GM18951 (cell line): ENCODE results near the gene POP4.

Experiments
- POLR2A ChIP-seq: IDR thresholded peaks from 4 replicates; pipeline ENCODE4 v1.6.1; 2011; ENCODE audit warnings: mild to moderate bottlenecking; ENCODE audit not compliant: insufficient read length, insufficient read depth; ENCODE audit errors: extremely low read depth
- in situ Hi-C: fragments of 300-500 bp; cut with MboI; formaldehyde crosslinking; loops from one replicate; pipeline ENCODE4 v1.12.0; 2022; ENCODE audit warnings: low sequenced_read_pairs, mixed read lengths, inconsistent platforms; ENCODE audit not compliant: unreplicated experiment

Gene POP4

DNA sequence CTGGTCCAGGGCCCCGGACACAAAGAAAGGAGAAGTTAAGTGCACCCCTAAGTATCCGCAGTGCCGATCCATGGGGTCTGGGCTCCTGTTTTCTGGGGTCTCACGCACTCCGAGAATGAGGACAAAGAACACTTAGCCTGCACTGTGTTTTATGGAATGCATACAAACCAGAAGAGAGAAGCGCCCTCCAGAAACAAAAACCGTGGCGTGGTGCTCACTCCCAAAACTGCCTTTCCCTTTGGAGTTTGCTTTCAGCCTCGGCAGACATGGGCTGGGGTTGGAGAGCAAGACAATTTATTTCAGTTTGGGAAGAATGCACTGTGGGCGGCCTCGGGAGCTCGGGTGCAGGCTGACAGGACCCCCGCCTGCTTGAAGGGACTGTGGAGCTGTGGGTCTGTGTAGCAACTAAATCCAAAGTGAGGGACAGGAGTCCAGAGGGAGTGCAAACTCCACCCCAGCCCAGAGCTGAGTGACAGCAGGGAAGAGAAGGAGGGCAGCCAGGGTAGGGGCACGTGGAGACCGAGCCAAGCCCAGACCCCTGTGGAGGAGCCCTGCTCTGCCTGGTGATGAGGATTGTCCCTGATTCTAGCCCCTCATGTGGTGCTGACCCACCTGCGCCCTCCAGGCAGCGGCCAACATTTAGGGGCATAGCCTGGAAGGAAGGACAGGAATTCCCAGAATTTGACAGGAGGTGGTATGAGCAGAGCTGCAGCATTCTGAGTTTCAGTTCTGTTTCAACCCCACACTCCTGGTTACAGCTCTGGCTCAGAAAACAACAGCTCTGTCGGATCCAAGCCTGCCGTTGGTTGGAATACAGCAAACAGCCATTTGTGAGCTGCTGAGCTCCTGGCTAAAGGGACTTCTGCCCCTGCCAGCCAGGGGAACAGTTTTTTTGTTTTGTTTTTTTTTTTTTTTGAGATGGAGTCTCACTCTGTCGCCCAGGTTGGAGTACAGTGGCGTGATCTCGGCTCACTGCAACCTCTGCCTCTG lies 37.8 kb upstream of the POP4 start:
- in situ Hi-C loops, result no loop called here
- no peak for TF ChIP-seq POLR2A

DNA sequence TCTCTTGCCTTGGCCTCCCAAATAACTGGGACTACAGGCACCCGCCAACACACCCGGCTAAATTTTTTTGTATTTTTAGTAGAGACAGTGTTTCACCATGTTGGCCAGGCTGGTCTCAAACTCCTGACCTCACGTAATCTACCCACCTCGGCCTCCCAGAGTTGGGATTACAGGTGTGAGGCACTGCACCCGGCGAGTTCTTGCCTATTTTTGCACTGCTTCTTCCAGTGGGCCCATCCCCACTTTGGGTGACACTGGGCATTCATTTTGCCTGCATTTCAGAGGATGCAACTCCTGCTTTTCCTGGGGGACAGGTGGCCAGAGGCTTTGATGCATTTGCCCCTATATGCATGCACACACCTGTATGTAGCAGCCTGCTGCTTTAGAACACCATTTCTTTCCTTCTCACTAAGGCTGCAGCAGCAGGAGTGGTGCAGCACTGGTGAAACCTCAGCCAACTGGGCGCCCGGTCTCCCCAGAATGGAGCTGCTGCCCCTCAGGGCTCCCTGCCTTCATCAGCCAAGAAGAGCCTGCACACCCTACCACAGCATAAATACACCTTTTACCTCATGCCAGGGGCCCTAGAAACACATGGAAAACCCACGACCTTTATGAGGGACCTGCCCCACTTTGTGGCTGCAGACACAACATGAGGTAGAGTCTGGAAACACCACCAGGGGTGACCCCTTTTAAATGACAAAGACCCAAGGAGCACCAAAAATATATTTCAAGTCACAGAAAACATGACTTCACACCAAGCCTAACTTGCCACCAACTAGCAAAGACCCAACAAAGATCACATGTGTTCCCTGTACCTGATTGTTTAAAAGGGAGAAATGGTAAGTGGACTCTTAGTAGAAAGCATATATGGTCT lies 36.8 kb upstream of the POP4 start:
- in situ Hi-C loops, result no loop called here
- no peak for TF ChIP-seq POLR2A

DNA sequence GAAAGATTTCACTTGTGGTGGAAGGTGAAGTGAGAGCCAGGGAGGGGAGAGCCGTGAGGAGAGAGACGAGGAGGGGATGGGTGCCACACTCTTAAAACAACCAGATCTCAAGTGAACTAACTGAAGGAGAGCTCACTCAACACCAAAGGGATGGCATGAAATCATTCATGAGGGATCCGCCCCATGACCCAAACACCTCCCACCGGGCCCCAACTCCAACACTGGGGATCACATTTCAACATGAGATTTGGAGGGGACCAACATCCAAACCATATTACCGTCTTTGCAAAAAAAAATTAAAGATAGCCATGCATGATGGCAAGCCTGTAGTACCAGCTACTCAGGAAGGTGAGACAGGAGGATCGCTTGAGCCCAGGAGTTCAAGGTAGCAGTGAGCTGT lies 34.9 kb upstream of the POP4 start:
- TF ChIP-seq POLR2A, result no peak
- in situ Hi-C loops, result no loop called here

DNA sequence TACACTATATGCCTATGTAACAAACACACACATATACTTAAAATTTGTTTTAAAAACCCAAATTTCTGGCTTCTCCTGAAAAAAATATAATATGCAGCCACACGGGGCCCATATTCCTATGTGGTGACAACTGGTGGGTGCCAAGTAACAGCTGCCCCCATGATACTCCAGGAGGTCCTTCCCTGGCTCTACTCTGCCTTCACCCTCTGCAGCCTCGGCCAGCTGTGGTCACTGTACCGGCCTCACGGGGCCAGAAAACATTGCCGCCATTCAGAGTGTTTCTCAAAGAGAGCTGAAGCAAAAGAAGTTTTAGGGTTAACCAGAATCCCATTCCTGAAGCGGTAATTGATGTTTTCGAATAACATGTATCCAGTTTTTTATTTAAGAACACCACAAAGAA lies 32.6 kb upstream of the POP4 start:
- no peak for TF ChIP-seq POLR2A
- in situ Hi-C loops, result no loop called here

DNA sequence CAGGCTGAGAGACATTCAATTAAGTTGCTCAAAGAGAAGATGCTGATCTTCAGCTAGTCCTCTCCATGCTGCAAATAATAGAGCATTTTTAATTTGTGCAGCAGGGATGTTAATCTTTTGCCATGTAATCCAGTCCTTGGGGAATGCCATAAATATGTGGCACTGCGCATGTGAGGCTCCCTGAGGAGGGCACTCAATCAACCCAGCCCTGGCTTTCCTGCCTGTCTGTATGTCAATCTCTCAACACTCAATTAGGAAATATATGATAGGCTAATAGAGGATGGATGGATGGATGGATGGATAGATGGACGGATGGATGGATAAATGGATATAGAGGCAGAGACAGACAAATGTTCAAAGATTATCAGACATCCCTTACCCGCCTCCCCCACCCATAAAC lies 31.6 kb upstream of the POP4 start:
- TF ChIP-seq POLR2A, result no peak
- in situ Hi-C loops, result no loop called here

DNA sequence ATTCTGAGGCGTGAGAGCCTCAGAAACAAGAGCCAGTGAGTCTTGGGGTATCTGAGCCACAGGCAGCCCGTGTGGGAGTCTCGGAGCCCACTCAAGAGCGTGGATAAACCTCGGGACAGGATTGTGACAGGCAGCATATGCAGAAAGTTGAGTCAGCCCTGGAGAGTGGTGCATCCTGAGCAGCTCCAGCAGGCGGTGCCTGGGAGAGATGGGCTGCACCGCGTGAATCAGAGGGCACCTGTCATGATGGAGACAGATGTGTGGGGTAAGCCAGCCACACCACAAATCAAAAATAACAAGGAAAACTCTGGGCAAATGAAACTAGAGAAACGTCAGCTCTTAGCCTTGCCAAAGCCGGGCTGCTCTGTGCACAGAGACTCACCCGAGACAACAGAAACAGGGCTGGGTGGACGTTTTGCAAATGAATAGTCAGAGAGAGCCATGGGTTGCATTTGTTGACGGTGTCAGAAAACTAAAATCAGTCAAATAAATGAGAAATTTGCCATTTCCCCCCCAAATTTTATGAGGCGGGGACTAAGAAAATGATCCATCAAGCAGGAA lies 30.0 kb upstream of the POP4 start:
- no peak for TF ChIP-seq POLR2A
- in situ Hi-C loops, result no loop called here

DNA sequence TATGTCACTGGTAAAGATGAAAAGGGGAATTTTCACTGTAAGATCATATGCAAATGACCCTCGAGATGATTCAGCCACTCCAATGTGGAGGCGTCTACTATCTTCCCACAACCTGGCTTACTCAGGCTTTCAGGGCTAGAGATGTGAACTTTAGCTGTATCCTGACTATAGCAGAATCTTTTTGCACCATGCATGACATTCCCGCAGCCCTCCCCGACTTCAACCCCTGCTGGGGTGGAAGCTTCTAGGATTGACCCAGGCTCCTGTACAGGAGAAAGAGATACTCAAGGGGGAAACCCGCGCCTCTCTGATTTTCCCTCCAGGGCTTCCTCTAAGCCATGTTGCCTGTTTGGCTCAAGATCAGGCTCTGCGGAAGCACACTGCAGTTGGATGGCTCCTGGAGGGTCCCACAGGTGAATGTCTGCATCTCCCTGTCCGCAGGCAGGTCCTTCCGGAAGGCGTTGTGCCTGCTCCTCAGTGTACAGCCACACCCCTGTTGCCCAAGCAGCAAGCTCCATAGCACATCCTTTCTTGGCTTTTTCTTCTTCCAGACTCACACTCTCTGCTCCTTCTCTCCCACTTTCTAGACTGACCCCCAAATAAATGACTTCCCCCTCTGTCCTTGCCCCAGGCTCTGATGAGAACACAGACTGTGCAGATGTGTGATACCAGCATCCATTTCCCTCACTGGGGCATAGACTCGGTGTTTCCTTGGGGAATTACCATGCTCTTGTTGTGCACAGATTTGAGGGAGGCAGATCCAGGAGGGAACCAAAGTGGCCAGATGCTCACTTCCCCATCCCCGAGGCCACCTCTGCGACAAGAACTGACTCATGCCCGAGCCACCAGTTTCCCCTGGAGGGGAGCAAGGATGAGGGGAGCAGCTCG lies 29.1 kb upstream of the POP4 start:
- in situ Hi-C loops, result no loop called here
- no peak for TF ChIP-seq POLR2A

DNA sequence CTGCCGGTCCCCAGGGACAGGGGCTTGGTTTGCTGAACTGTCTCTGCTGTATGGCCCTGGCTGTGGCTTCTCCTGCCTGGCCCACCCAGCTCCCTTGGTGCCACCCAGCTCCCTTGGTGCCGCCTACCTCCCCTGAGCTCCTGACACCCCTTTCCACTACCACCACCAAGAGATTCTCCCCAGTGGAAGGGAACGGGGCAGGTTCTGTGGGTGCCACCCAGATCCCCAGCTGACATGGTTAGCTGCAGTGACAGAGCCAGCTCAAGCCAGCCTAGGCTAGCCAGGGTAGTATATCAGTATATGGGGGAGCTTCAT lies 28.5 kb upstream of the POP4 start:
- no peak for TF ChIP-seq POLR2A
- in situ Hi-C loops, result no loop called here

DNA sequence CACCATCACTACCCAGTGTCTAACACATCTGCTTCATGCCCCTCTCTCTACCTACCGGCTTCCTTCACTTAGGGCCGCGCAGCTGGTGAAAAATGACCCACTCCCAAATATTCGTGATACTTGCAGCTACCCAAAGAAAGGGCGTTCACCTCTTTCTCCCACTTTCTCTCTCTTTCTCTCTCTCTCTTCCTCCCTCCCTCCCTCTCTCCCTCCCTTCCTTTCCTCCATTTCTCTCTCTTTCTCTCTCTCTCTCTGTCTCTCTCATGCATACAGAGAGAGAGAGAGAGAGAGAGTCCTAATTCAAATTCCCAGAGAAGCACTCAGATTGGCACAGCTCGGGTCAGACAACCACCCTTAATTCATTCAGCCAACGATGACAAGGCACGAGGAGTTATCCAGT lies 27.7 kb upstream of the POP4 start:
- TF ChIP-seq POLR2A, result no peak
- in situ Hi-C loops, result no loop called here

DNA sequence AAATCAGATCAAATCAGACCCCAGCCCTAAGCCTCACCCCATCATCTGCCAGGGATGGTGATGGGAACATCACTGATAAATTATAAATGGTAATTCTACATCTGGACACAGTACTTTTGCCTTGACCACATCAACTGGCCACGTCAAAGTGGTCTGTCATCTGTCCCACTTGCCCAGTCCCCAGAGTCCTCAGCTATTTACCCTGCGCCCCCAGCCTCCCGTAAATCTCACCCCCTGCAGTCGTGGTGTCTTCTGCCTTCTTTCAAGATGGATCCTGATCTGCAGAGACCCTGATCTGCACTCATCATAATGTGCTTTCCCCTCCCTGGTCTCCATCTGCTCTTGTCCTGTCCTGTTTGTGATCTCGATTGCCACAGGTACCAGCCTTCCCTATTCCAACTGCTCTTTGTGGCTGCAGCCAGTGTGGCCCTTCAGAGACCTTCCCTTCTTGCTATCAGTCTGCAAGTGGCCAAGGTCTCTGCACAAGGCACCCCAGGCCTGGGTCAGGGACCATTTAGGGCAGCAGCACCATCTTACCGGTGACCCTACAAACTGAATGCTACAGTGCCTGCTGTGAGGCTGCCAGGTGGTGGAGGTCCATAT lies 26.7 kb upstream of the POP4 start:
- no peak for TF ChIP-seq POLR2A
- in situ Hi-C loops, result no loop called here

DNA sequence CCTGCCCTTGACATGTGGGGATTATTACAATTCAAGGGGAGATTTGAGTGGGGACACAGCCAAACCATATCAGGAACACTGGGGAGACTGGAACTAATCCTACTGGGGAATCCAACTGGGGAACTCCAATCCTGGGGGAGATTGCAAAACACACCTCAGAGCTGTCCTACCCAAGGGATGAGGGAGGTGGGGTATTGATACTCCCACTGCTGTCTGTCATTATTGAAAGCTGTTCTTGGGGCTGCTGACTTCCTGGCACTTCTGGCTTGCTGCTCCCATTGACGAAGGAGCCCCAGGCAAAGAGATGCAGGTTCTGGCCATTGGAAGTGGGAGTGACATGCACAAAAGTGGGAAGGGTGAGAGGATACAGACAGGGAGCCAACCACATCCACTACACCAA lies 24.7 kb upstream of the POP4 start:
- no peak for TF ChIP-seq POLR2A
- in situ Hi-C loops, result no loop called here
